GM19025 (cell line): ENCODE data around the gene UNC13D.
"Not testable (repeated sequence)": the region's sequence is repeated elsewhere in the genome, so short reads cannot be mapped to it uniquely, and the experiment has no call there.

Source experiments
- ATAC-seq: cut with Tn5 transposase; IDR thresholded peaks from one replicate; pipeline ENCODE4 v1.9.1; 2021; ENCODE audit warnings: mild to moderate bottlenecking, low read depth, moderate library complexity; ENCODE audit not compliant: unreplicated experiment

The UNC13D gene

DNA sequence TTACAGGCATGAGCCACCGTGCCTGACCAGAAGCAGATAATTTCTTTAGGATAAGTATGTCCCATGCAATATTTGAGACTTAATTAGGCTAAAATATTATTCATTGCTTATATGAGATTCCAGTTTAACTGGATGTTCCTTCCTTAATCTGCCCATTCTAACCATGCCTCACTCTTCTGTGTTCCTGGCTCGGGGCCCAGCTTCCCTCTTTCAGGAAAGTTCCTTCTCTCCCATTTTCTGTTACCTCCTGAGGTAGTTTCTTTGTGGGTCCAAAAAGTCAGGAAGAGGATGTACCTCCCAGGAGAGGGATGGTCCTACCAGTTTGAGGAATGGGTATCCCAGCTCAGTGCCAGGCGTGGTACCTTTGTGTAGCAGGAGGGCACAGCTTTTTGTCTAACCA lies 36.3 kb downstream of the UNC13D start:
- no peak for ATAC-seq

DNA sequence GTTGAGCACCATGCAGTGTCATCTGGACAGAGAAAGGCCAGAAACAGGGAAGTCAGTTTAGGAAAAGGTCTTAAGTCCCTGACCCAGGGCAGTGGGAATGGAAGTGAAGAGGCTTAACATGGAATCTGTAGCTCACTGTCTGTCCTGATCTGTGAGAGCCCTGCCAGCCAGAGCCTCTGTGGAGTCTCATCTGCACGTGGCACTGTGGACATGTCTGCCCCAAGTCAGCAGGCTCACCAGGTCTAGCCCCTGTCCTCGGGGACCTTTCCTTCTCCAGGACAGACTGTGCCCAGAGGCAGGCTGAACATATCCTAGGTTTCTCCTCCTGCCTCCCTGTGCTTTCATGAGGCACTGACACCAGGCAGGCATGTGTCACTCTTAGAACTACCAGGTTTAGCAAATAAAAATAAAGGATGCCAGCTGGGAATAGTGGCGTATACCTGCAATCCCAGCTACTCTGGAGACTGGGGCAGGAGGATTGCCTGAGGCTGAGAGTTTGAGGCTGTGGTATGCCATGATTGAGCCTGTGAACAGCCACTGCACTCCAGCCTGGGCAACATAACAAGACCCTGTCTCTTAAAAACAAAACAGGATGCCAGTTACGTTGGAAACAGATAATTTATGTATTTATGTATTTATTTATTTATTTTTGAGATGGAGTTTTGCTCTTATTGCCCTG lies 37.2 kb downstream of the UNC13D start:
- ATAC-seq = no peak

GRCh38 chr17:75803883-75804282 lies 40.3 kb downstream of the UNC13D start:
- no peak for ATAC-seq

- ATAC-seq = no peak
Observed at GRCh38 chr17:75799402-75799801, 44.8 kb downstream of the UNC13D start.

GRCh38 chr17:75795820-75796607 lies 48.2 kb downstream of the UNC13D start:
- ATAC-seq = no peak

GRCh38 chr17:75793460-75793859 lies 50.7 kb downstream of the UNC13D start:
- no peak for ATAC-seq

- no peak for ATAC-seq
Observed at GRCh38 chr17:75791254-75791653, 53.0 kb downstream of the UNC13D start.

- ATAC-seq = peak; percentile 56
Observed at GRCh38 chr17:75785016-75785890, 59.0 kb downstream of the UNC13D start.

GRCh38 chr17:75784473-75785015 lies 59.7 kb downstream of the UNC13D start, which contains the start of gene UNK:
Gene UNK (plus strand): TSS chr17:75784806. CDS start chr17:75784881, 75 bp downstream.
- peak; percentile 50 for ATAC-seq

- ATAC-seq = no peak
Observed at GRCh38 chr17:75783803-75784472, 60.3 kb downstream of the UNC13D start.

DNA sequence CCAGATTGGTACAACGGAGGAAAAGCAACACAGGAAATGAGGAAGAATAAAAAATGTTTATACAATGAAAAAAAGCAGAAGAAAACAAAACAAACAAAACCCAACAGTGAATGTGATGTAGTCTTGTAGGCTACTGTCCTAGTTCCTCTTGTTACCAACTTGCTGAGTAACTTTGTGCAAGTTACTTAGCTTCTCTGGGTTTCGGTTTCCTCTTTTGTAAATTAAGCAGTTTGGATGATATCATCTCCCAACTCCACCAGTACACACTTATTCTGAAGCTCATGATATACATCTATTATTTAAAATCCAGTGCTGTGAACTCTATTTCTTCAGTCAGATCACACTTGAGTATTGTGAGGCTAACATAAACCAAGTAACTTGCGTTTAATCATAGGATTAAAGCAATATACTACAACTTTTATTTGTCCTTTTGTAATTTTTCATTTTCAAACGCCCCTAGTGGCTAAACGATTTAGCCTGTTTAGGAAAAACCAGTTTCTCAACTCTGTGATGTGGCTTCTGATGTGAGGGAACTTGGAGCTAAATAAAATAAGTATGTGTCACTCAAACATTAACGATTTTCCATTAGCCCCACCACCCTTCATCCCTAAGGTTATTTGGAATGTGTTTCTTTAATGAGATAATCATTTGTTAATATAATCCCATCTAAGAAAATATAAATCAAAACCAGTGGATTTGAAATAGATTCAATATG lies 61.0 kb downstream of the UNC13D start:
- no peak for ATAC-seq

DNA sequence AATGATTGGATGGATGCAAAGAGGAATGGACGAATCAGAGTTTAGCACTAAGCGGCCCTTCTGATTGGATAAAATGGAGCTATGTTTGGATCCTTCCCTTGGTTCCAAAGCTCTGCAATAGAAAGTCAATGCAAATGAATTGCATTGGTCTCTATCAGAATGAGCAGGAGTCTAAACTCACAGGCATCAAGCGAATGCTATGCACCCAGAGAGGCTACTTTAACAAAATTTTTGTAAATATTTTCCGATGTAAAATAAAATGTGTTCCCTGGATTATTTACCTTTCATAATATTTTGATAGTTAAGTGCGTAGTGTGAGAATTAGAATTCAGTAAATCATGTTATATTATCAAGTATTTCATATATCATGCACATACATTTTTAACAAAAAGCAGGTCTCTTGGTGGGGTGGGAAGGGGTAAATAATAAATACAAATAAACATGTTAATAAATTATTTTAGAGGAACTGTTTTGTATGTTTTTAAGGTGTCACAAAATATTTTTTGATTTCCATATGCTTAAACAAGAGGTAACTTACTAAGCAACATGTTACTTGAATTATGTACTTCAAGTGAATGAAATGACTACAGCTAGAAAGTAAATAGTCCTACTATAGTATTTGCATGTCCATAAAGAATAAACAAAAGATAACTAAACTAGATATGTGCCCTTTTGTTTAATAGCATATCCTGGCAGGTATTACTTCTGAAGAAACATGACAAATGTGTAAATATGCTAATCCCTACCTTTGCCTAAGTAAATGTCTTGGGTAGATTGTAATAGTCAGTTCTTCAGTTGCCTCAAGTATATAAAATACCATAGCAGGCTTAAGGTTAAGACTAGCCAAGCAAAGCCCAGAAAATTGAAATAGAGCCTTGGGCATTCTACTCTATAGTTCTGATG lies 64.0 kb downstream of the UNC13D start:
- ATAC-seq = no peak

- ATAC-seq = peak; percentile 62
Observed at GRCh38 chr17:75779250-75779986, 64.8 kb downstream of the UNC13D start.

DNA sequence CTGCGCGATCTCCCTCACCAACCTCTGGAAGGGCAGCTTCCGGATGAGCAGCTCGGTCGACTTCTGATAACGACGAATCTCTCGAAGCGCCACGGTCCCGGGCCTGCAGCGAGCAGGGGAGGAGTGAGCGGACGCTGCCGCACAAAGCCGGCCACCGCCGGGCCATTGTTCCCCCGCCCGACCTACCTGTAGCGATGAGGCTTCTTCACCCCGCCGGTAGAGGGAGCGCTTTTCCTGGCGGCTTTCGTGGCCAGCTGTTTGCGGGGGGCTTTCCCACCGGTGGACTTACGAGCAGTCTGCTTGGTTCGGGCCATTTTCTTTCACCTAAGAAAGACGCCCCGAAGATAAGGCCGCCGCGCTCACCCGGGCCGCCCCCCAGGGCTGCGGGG lies 65.3 kb downstream of the UNC13D start:
- no peak for ATAC-seq

DNA sequence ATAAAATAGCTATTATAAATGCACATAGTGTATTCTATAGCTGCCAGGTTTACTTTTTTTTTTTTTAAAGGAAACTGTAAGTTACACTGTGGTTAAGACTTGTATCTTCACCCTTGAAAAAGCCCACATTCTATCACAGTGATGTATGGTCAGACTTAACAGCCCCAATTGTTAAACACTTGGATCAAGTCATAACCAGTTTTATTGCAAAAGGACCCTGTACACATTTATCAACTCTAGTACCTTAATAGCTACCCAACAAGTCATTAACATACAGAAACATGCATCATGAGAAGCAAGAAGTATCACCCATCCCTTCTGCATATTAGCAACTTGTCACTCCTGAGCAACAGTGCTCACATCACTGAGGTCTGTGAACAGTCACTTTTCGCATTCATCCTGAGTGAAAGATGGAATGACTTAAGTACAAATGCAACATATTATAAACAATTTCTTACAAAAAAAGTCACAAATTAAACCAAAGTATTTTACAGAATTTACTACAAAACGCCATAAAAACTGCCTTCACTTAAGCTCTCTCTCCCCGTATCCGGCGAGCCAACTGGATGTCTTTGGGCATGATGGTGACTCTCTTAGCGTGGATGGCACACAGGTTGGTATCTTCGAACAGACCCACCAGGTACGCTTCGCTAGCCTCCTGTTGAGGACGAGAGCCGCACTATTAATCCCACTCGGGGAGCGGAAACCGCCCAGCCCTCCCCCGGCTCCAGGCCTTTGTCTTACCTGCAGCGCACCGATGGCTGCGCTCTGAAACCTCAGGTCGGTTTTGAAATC lies 65.9 kb downstream of the UNC13D start:
- ATAC-seq = not testable (repeated sequence)

DNA sequence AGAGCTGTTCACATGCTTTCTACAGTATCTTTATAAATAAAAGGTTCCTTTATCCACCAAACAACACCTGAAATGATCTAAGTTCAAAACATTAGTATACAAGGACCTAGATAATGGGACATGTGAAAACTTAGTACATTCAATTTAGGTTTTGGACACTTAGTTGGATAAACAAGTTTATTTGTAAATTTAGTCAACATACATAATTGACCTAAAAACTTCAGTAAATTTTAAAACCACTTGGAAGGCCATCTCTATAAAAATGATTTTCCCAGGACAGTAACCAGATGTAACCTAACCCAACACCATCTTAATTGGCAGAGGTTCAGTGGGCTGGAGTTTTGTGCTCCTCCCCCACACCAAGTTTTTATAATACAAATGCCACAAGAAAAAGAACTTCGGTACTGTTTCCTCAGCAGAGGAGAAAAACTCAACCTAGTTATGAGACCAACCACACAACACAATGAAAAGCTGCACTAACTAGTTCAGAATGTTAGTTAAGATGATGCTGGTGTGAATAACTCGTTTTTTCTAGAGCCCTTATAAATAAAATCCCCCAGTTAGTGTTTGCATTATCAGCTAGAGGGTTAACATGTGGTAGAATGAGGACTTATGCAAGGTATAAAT lies 66.8 kb downstream of the UNC13D start:
- no peak for ATAC-seq
